ENCODE results near the gene MAMDC2.

GRCh38 chr9:70113403-70114022, 69.9 kb downstream of the MAMDC2 start:
- peak; percentile 63 to 80 (median 76) for TF ChIP-seq CTCF (IDR thresholded peaks at IDR 0.05)
- no peak for TF ChIP-seq POLR2A (IDR thresholded peaks at IDR 0.05)

Measured in gastroesophageal sphincter (tissue), 3 donors.